NAMALWA (cell line): Measurements from ENCODE around the gene PRAC1.

ENCODE experiments used
- DNase-seq: peaks from one replicate; pipeline ENCODE4 v3.0.0-alpha.2; 2015; ENCODE audit warnings: low spot score

PRAC1 gene

DNA sequence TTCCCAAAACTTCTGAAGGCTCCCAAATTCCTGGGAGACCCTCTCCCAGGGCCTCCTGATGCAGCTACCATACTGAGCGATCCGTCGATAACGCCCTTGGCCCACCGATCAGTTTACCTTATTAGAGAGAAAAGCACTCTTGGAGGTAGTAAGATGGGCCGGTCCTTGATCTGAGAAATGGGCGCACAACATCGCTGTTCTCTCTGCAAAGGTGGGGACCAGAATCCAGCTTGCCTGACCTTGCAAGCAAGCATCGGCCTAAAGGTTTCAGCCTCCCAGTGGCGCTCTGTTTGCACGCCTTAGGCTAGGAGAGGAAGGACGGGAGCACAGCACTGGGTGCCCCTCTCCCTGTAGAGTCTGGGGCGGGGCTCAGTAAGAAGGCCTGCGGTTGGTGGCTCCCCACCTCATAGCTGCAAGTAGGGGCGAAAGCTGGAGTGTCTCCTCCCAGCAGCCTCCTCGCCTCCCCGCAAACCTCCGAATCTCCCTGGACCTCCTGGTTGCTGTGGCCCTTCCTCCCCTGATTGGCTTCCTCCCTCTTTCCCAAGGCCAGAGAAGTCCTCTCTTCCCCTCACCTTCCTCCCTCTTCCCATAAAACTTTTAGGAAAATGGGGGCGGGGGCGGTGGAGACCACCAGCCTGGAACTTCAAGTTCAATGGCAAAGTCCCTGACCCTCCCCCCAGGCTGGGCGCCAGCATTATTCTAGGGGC is at the start of gene PRAC1:
Gene PRAC1, minus strand, starts transcription at position 318 of the 707 bp plus-strand sequence. Its CDS starts 126 bp downstream, at position 192.
- DNase-seq = no peak

GRCh38 chr17:48770954-48771353 is 48.6 kb upstream of the PRAC1 start:
- no peak for DNase-seq

DNA sequence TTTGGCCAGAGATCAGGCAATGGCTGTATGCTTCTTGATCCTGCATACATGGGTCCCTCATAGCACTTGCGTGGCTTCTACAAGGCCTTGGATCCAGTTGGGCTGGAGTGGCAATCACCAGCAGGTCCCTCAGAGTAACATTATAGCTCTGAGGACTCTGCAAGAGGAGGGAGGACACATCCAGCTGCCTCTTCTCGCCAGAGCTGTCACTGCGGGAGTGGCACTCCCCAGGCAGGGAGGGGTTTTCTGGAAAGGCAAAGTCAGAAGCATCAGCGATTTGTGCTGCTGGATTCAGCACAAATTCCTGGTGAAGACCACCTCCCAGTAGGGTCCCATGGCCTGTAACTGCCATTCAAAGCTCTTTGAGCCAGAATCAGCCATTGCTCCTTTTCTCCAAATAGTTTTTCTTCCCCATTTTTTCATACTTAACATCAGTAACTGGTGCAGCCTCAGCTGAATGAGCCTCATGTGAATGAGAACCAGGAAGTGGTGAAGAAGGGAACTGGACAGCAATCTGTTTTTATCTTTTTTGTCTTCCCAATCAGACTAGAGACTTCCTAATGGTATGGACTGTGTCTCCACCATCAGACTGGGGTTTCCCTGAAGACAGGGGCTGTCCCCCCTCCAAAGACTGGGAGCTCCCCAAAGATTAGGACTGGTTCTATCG is 46.8 kb upstream of the PRAC1 start:
- DNase-seq = no peak

DNA sequence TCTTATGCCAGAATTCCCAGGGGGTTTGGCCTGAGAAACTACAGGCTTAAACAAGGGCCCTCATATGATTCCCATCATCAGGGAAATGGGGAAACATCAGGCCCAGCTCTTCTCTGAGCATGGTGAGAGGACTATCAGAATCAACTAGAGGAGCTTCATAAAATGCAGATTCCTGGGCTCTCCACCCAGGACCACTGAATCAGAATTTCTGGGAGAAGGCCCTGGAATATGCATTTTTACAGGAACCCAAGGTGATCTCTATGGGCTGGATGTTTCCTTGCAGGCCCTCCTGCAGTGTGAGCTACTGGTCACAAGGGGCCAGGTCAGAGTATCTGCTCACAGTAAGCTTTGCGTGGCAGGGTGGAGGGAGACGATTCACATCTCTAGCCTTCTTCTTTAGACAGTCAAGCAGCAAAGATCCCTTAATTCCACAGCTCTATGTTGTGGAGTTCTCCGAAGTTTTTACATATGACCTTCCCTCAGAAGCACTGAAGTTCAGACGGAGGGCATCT is 45.0 kb upstream of the PRAC1 start:
- DNase-seq = no peak

GRCh38 chr17:48761114-48761513 is 38.8 kb upstream of the PRAC1 start:
- no peak for DNase-seq

GRCh38 chr17:48760411-48760810 is 38.1 kb upstream of the PRAC1 start:
- no peak for DNase-seq

GRCh38 chr17:48759288-48759687 is 37.0 kb upstream of the PRAC1 start:
- DNase-seq = no peak

- no peak for DNase-seq
Observed at GRCh38 chr17:48757524-48757961, 35.2 kb upstream of the PRAC1 start.

- no peak for DNase-seq
Observed at GRCh38 chr17:48756830-48757251, 34.5 kb upstream of the PRAC1 start.

DNA sequence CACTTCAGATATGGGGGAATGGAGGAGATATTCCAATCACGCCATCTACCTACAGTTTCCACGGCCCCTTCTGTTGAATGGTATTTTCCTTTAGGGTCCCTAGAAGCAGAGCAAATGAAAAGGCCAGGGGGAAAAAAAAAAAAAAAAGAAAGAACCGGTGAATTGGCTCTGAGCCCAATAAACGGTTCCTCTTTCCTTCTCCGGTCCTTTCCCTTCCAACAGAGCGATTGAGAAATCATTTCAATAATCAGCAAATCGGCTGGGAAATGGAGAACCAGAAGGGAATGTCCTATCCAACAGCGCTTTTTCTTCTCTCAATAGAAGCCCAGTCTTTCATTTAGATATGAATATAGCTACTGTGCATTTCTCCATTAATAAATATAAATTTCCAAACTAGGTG is 33.0 kb upstream of the PRAC1 start:
- DNase-seq = no peak

DNA sequence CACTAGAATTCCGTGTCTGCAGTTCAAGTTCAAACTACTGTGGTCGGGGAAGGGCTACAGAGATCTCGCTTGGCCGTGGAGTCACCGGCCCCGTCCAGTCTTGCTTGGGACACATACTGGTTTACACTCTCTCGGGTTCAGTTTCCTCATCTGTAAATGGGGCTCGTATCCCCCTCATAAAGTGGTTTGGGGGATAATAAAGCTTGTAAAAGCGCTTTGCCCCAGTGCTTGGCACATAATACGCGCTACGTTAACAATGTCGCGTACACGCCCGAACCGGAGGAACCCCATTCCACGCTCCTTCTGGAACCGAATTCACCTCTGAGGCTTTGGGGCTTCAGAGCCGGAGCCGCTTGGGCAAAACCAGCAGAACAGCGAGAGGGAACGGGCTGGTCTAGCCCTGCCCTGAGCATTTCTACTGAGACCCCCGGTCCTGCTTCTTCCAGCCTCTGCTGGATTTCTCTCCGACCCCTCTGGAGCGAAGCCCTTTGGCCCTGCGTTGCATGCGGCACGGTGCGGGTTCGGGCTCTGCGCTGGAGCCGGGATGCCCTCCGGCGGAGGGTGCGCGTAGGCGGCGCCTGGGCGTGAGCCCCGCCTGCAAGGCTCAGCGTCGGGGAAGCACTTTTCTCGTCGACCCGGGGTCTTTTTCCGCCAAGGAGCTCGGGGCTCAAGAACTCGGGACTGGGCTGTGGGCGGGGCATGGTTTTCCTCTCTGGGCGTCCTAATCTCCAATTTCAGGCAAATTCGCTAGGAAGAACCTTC is 32.4 kb upstream of the PRAC1 start:
- DNase-seq = no peak

DNA sequence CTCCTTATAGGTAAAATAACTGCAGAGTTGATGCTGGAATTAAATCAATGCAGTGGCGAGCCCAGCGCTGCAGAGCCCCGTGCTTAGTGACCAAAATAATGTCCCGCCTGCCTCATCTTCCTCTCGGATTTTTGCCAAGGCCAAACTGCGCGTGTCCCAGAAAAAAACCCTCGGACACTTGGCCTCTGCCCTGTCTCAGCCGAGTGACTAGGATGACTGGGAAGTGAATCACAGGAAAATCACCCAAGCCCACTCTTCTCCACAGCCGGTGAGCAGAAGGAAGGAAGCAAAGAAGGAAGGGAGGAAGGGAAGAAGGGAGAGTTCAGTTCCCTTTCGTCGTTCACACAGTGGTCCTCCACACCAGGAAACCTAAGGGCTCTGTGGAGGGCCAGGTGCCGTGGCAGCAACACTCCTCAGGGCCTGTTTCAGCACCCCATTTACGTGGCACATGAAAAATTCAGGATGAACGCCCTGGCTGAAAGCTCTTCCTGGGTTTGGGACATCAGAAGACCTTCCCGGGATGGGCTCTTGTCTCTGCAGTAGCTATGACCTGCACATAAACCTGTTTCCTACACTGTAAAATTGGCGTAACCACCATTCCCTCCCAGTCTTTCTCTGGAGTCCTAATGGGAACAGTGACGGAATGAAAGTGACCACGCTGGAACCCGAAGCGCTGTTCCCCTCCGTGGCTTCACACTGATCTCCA is 31.6 kb upstream of the PRAC1 start:
- DNase-seq = no peak

DNA sequence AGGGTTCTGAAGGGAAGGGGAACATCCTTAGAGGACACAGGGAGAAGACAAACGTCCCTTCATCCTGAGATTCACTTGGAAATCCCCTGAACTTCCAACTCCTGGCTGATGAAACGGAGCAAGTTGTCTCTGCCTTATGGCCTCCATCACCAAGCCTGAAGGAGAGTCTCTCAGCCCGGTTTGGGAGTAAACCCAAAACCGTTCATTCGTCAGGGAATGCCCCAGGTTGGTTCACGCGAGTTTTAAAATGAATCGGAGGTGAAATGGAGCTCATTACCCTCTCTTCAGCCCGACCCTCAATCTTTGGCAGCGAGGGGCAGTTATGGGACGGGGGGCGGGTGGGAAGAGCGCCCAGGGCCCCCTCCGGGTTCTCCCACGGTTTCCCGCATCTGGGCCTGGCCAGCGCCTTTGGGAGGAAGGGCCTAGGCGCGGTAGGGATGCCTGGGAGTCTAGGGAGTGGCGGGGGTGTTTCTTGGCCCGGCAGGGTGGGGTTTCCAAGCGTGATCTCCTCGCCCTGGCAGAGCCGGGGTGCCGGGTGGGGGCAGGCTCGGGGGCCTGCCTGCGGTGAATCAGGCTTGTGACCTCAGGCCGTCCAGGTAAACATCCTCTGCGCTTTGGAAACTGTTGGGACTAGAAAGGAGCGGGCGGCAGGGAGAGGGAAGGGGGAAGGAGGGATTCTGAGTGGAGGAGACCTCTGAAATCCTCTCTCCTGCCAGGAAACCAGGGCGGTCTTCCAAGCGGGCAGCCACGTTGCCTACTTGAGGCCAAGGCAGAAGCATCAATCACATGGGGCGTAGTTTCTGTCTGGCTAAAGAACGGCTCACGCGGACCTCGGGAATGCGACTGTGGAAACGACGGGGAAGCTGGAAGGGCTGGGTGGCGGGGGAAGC is 30.3 kb upstream of the PRAC1 start:
- no peak for DNase-seq

DNA sequence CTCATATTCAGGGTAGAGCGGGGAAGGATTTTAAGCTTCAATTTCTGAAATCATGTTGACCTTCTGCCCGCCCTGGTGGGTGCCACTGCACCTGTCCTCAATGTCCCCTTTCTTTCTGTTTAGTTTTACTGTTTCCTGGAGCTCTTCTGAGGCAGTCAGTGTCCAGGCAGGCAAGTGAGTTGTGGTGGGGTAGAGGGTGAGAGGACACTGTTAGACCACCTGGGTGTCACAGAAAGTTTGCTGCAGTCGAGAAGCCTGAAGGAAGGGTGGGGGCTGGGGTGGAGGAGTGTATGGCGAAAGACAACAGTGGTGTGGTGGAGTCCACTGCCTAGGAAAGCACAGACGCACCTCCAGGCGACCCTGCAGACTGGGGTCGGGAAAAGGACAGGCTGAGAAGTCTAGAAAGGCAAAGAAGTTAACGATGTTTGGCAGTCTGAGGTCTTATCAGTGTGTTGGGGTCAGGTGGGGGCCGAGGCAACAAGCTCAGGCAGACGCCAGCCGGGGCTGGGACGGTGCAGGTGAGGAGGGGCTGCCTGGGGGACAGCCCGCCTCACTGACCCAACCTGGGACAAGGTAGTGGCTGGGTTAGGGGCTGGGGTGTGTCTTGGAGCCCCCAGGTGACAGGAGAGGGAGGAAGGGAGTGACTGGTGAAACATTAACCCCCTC is 29.5 kb upstream of the PRAC1 start:
- no peak for DNase-seq

DNA sequence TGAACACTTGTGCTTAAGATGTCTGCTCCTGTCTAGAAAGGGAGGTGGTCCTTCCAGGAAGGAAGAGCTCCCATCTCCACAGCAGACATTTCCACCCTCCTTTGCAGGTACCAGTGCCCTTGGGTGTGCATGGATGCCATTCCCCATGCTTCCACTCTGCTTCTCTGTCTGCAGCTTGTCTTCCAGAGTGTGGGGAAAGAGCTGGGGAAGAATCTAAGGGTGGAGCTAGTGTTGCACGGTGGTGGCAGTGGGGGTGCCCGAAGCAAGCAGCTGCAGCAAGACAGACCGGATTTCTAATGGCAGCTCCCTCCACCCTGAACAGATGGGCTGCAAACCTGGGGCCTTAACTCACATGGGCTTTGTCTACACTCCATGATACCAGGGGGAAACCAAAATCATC is 28.9 kb upstream of the PRAC1 start:
- DNase-seq = no peak

DNA sequence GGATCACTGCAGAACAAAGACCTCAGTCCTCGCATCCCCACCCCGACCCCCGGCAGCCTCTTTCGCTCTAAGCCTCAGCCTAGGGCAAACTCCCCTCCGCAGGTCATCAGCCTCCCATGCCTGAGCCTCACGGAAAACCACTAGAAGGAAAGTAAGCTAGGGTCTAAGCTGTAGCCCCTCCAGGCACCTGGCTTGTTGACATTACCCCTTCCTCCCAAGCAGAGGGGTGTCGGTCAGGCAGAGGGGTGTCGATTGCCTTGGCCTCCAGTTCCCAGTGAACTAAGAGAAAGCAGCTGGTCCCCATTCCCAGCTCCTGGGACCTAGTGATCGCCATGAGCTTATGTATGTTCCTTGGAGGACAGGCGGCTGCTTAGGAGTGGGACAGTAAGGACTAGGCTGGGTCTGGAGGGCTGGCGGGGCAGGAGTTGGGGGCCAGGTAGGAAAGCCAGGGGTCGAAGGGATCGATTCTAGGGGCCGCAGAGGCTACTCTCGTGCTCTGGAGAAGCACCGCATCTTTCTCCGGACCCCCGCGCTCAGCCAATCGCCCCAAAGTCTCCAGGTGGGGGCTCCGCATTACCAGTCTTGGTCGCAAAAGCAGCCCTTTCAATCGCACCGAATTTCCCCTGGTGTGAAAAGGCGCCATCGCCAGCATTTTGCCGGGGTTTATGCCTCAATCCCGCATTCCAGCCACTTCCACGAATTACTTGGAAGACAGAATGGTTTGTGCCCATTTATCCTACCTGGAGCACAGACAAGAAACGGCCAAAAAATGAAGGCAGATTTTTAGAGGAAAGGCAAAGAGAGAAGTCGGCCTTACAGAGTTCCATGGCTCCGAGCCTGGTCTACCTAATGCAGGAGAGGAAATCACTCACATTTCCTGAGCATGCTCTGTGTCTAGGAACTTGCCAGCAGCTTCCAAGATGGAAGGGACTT is 27.6 kb upstream of the PRAC1 start:
- no peak for DNase-seq

GRCh38 chr17:48748718-48749566 is 26.6 kb upstream of the PRAC1 start:
- no peak for DNase-seq
